HEK293 (cell line): ENCODE measurements around the gene LRRC32.

Experiments used
- CTCF ChIA-PET: fragments of 350-600 bp; formaldehyde crosslinking; extraction: SDS; loops from one replicate; lab custom pipeline; 2021; ENCODE audit warnings: antibody characterized with exemption; lab: Yijun Ruan, JAX
- POLR2A ChIA-PET: fragments of 300-600 bp; formaldehyde crosslinking; extraction: SDS; loops from one replicate; lab custom pipeline; 2020; ENCODE audit warnings: antibody characterized with exemption, inconsistent platforms; lab: Yijun Ruan, JAX
- H3K27ac ChIP-seq: fragments of 200-500 bp; sonication (Bioruptor generic); 2 replicates; pipeline ENCODE4 v1.5.1; 2014; ENCODE audit warnings: low read depth, low read length, control low read depth, inconsistent platforms; ENCODE audit errors: extremely low read depth
- H3K36me3 ChIP-seq, 2 experiments: fragments of 200-500 bp in 1 of 2; sonication (Bioruptor generic) in 1 of 2; 1 replicate in 1 of 2; 2 replicates in 1 of 2; pipeline ENCODE4 v1.5.1; 2014 to 2017; ENCODE audit warnings: inconsistent platforms in 2 of 2, low read length in 2 of 2; ENCODE audit not compliant: control insufficient read depth in 2 of 2, insufficient read depth in 1 of 2
- H3K4me1 ChIP-seq: fragments of 200-500 bp; sonication (Bioruptor generic); 2 replicates; pipeline ENCODE4 v1.5.1; 2014; ENCODE audit warnings: mild to moderate bottlenecking, low read length, inconsistent platforms; ENCODE audit not compliant: control insufficient read depth, insufficient read depth
- H3K4me3 ChIP-seq: 2 replicates; pipeline ENCODE4 v1.5.1; 2011; ENCODE audit warnings: low read depth, mild to moderate bottlenecking, control low read depth, low read length, moderate library complexity
- H3K9me3 ChIP-seq: fragments of 200-500 bp; sonication (Bioruptor generic); 2 replicates; pipeline ENCODE4 v1.5.1; 2014; ENCODE audit warnings: low read depth, low read length, inconsistent platforms; ENCODE audit not compliant: control insufficient read depth, insufficient read depth
- AEBP2 ChIP-seq: fragments of 450-650 bp; formaldehyde crosslinking; IDR thresholded peaks from 2 replicates; pipeline ENCODE4 v1.5.1; 2016; ENCODE audit warnings: missing biosample characterization, missing genetic modification characterization, borderline replicate concordance
- HOXD13 ChIP-seq: sonication (generic); formaldehyde crosslinking; IDR thresholded peaks from 2 replicates; pipeline ENCODE4 v1.8.0; 2022; ENCODE audit warnings: missing genetic modification reagents, borderline replicate concordance
- IKZF3 ChIP-seq: fragments of 450-650 bp; IDR thresholded peaks from 2 replicates; pipeline ENCODE4 v1.5.0; 2018; ENCODE audit warnings: missing biosample characterization, mild to moderate bottlenecking, missing genetic modification characterization, moderate library complexity
- INSM2 ChIP-seq: fragments of 450-650 bp; formaldehyde crosslinking; IDR thresholded peaks from 2 replicates; pipeline ENCODE4 v1.5.1; 2016; ENCODE audit warnings: missing biosample characterization, missing genetic modification characterization
- MZF1 ChIP-seq: fragments of 450-650 bp; formaldehyde crosslinking; IDR thresholded peaks from 2 replicates; pipeline ENCODE4 v1.5.1; 2017; ENCODE audit warnings: missing biosample characterization, missing genetic modification characterization, borderline replicate concordance
- YY2 ChIP-seq: fragments of 450-650 bp; formaldehyde crosslinking; IDR thresholded peaks from 2 replicates; pipeline ENCODE4 v1.5.1; 2016; ENCODE audit warnings: missing biosample characterization, missing genetic modification characterization
- ZBTB1 ChIP-seq: fragments of 450-650 bp; formaldehyde crosslinking; IDR thresholded peaks from 2 replicates; pipeline ENCODE4 v1.5.1; 2016; ENCODE audit warnings: missing biosample characterization, missing genetic modification characterization
- ZFP69B ChIP-seq: fragments of 450-650 bp; formaldehyde crosslinking; IDR thresholded peaks from 2 replicates; pipeline ENCODE4 v1.5.1; 2016; ENCODE audit warnings: missing biosample characterization, missing genetic modification characterization
- ZNF112 ChIP-seq: fragments of 450-650 bp; formaldehyde crosslinking; IDR thresholded peaks from 2 replicates; pipeline ENCODE4 v1.5.0; 2017; ENCODE audit warnings: missing biosample characterization, missing genetic modification characterization
- ZNF133 ChIP-seq: fragments of 450-650 bp; formaldehyde crosslinking; IDR thresholded peaks from 2 replicates; pipeline ENCODE4 v1.5.1; 2016; ENCODE audit warnings: missing biosample characterization, missing genetic modification characterization
- ZNF146 ChIP-seq: fragments of 450-650 bp; formaldehyde crosslinking; IDR thresholded peaks from 2 replicates; pipeline ENCODE4 v1.5.1; 2016; ENCODE audit warnings: missing biosample characterization, missing genetic modification characterization
- ZNF16 ChIP-seq: fragments of 450-650 bp; formaldehyde crosslinking; IDR thresholded peaks from 2 replicates; pipeline ENCODE4 v1.5.1; 2016; ENCODE audit warnings: low read depth, missing biosample characterization, missing genetic modification characterization
- ZNF202 ChIP-seq: fragments of 450-650 bp; formaldehyde crosslinking; IDR thresholded peaks from 2 replicates; pipeline ENCODE4 v1.5.1; 2016; ENCODE audit warnings: missing biosample characterization, missing genetic modification characterization, borderline replicate concordance
- ZNF335 ChIP-seq: fragments of 450-650 bp; formaldehyde crosslinking; conservative IDR thresholded peaks from 2 replicates; pipeline ENCODE4 v1.5.1; 2016; ENCODE audit warnings: missing biosample characterization, missing genetic modification characterization
- ZNF398 ChIP-seq: fragments of 450-650 bp; formaldehyde crosslinking; IDR thresholded peaks from 2 replicates; pipeline ENCODE4 v1.5.1; 2017; ENCODE audit warnings: missing biosample characterization, missing genetic modification characterization
- ZNF423 ChIP-seq: fragments of 450-650 bp; formaldehyde crosslinking; IDR thresholded peaks from 2 replicates; pipeline ENCODE4 v1.5.1; 2016; ENCODE audit warnings: missing biosample characterization, missing genetic modification characterization
- ZNF473 ChIP-seq: fragments of 450-650 bp; formaldehyde crosslinking; IDR thresholded peaks from 2 replicates; pipeline ENCODE4 v1.5.1; 2017; ENCODE audit warnings: missing biosample characterization, missing genetic modification characterization
- ZNF549 ChIP-seq: fragments of 450-650 bp; IDR thresholded peaks from 2 replicates; pipeline ENCODE4 v1.5.1; 2018; ENCODE audit warnings: missing biosample characterization, missing genetic modification characterization, mild to moderate bottlenecking, inconsistent platforms, moderate library complexity
- ZNF555 ChIP-seq: fragments of 450-650 bp; formaldehyde crosslinking; conservative IDR thresholded peaks from 2 replicates; pipeline ENCODE4 v1.5.1; 2017; ENCODE audit warnings: missing biosample characterization, mild to moderate bottlenecking, missing genetic modification characterization, inconsistent platforms
- ZNF580 ChIP-seq: fragments of 450-650 bp; formaldehyde crosslinking; IDR thresholded peaks from 2 replicates; pipeline ENCODE4 v1.5.1; 2016; ENCODE audit warnings: missing biosample characterization, missing genetic modification characterization
- ZNF623 ChIP-seq: fragments of 450-650 bp; formaldehyde crosslinking; IDR thresholded peaks from 2 replicates; pipeline ENCODE4 v1.5.1; 2016; ENCODE audit warnings: missing biosample characterization, missing genetic modification characterization
- ZNF624 ChIP-seq: fragments of 450-650 bp; formaldehyde crosslinking; IDR thresholded peaks from 2 replicates; pipeline ENCODE4 v1.5.1; 2017; ENCODE audit warnings: missing biosample characterization, missing genetic modification characterization
- ZNF639 ChIP-seq: fragments of 450-650 bp; formaldehyde crosslinking; IDR thresholded peaks from 2 replicates; pipeline ENCODE4 v1.5.1; 2016; ENCODE audit warnings: missing biosample characterization, missing genetic modification characterization
- ZNF654 ChIP-seq: fragments of 450-650 bp; formaldehyde crosslinking; IDR thresholded peaks from 2 replicates; pipeline ENCODE4 v1.5.1; 2016; ENCODE audit warnings: low read depth, missing biosample characterization, missing genetic modification characterization
- ZNF658 ChIP-seq: fragments of 450-650 bp; formaldehyde crosslinking; IDR thresholded peaks from 2 replicates; pipeline ENCODE4; 2016; ENCODE audit warnings: missing biosample characterization, missing genetic modification characterization
- ZNF677 ChIP-seq: fragments of 450-650 bp; IDR thresholded peaks from 2 replicates; pipeline ENCODE4 v1.5.0; 2018; ENCODE audit warnings: missing biosample characterization, mild to moderate bottlenecking, missing genetic modification characterization, moderate library complexity
- ZNF692 ChIP-seq: fragments of 450-650 bp; formaldehyde crosslinking; IDR thresholded peaks from 2 replicates; pipeline ENCODE4 v1.5.1; 2016; ENCODE audit warnings: missing biosample characterization, missing genetic modification characterization
- ZNF776 ChIP-seq: fragments of 450-650 bp; formaldehyde crosslinking; IDR thresholded peaks from 2 replicates; pipeline ENCODE4 v1.5.0; 2017; ENCODE audit warnings: missing biosample characterization, missing genetic modification characterization, borderline replicate concordance
- ZSCAN23 ChIP-seq: fragments of 450-650 bp; formaldehyde crosslinking; IDR thresholded peaks from 2 replicates; pipeline ENCODE4 v1.5.1; 2016; ENCODE audit warnings: missing biosample characterization, missing genetic modification characterization
- ZSCAN30 ChIP-seq: fragments of 450-650 bp; IDR thresholded peaks from 2 replicates; pipeline ENCODE4 v1.5.1; 2018; ENCODE audit warnings: missing biosample characterization, mild to moderate bottlenecking, missing genetic modification characterization, moderate library complexity

Gene LRRC32

GRCh38 chr11:76680518-76681425, 10.2 kb upstream of the LRRC32 start:
- no peak overlapping the region for H3K27ac ChIP-seq
- H3K9me3 ChIP-seq, result no peaks in the 10 kb centered on the region
- H3K4me3 ChIP-seq, result no peak overlapping the region
- no peaks in the 10 kb centered on the region for H3K36me3 ChIP-seq
- H3K4me1 ChIP-seq, result no peaks in the 10 kb centered on the region
- POLR2A ChIA-PET, result no interaction called here
- CTCF ChIA-PET, result interaction anchor here (0.6 to 3.1 kb wide), 13 partner anchors 22 to 923 kb away, joined by 3 to 16 read pairs (median 4); partner anchors contain the start of gene GVQW3
- no peak for TF ChIP-seq ZNF555 (tag by site-specific recombination)
- no peak for TF ChIP-seq ZNF146 (tag by site-specific recombination)
- no peak for TF ChIP-seq ZNF112 (tag by site-specific recombination)
- no peak for TF ChIP-seq ZNF202 (tag by site-specific recombination)
- no peak for TF ChIP-seq ZNF677
- TF ChIP-seq ZNF133 (tag by site-specific recombination), result no peak
- TF ChIP-seq ZNF692 (tag by site-specific recombination), result peak; percentile 87
- TF ChIP-seq ZNF549, result no peak
- no peak for TF ChIP-seq HOXD13
- no peak for TF ChIP-seq MZF1
- TF ChIP-seq ZNF335, result peak; percentile 75
- no peak for TF ChIP-seq ZNF473 (tag by site-specific recombination)
- TF ChIP-seq ZSCAN30, result 0 out of 2 replicates have a peak, but pooled peaks have one; percentile 34
- TF ChIP-seq ZNF639 (tag by site-specific recombination), result no peak
- TF ChIP-seq ZNF398 (tag by site-specific recombination), result no peak
- TF ChIP-seq IKZF3 (tag by site-specific recombination), result no peak
- TF ChIP-seq ZNF624 (tag by site-specific recombination), result no peak
- no peak for TF ChIP-seq ZSCAN23
- no peak for TF ChIP-seq ZBTB1 (tag by site-specific recombination)
- no peak for TF ChIP-seq ZNF580 (tag by site-specific recombination)
- TF ChIP-seq ZNF654 (tag by site-specific recombination), result peak; percentile 84
- TF ChIP-seq INSM2, result no peak
- peak; percentile 80; the same call in 1 of the 2 replicates for TF ChIP-seq ZFP69B (tag by site-specific recombination)
- TF ChIP-seq ZNF423 (tag by site-specific recombination), result no peak
- TF ChIP-seq ZNF776 (tag by site-specific recombination), result no peak
- TF ChIP-seq ZNF623, result no peak
- no peak for TF ChIP-seq ZNF16 (tag by site-specific recombination)
- TF ChIP-seq YY2 (tag by site-specific recombination), result no peak
- TF ChIP-seq ZNF658 (tag by site-specific recombination), result no peak
- TF ChIP-seq AEBP2 (tag by site-specific recombination), result no peak
